B cell (primary cell): ENCODE data around the gene BTLA. TPM values are rescaled to one million over a fixed set of nuclear protein-coding genes. Genes with fewer than 3 reads are reported as not detected.

Experiments used
- ATAC-seq: fragments of 200-7000 bp; cut with Tn5 transposase; one replicate; pipeline ENCODE4 v1.10.0; 2021; ENCODE audit warnings: low read depth, mild to moderate bottlenecking, moderate number of reproducible peaks, moderate library complexity
- CTCF ChIA-PET: fragments of 350-600 bp; sonication (Branson Sonifier 250); formaldehyde crosslinking; loops from one replicate; lab custom pipeline; 2021; ENCODE audit warnings: antibody characterized with exemption, inconsistent platforms; lab: Charles Lee
- POLR2A ChIA-PET: fragments of 350-600 bp; sonication (Branson Sonifier 250); formaldehyde crosslinking; loops from one replicate; lab custom pipeline; 2021; ENCODE audit warnings: antibody characterized with exemption; lab: Charles Lee
- DNase-seq: peaks from one replicate; pipeline ENCODE4 v3.0.0; 2013
- H2AFZ ChIP-seq: 2 replicates; pipeline ENCODE4 v1.6.1; 2012; ENCODE audit warnings: mild to moderate bottlenecking, low read depth, low read length; ENCODE audit not compliant: insufficient read depth, poor library complexity, severe bottlenecking
- H3K27ac ChIP-seq, 2 donors: 1 replicate in 1 of 2; 2 replicates in 1 of 2; pipeline ENCODE4 v1.5.1; 2012 to 2013; ENCODE audit warnings: low read length in 2 of 2, mild to moderate bottlenecking in 2 of 2, moderate library complexity in 1 of 2
- H3K27me3 ChIP-seq, 4 experiments: fragments of 200-600 bp in 1 of 4; sonication (generic) in 1 of 4; replicated peaks in 1 of 4; 1 replicate in 2 of 4; 2 replicates in 2 of 4; pipeline versions ENCODE4 v1.6.1 to v1.7.0; 2013 to 2016; ENCODE audit warnings: low read length in 3 of 4, mild to moderate bottlenecking in 2 of 4, mixed read lengths in 1 of 4, moderate library complexity in 1 of 4; ENCODE audit not compliant: insufficient read depth in 4 of 4, control insufficient read depth in 3 of 4; ENCODE audit errors: control extremely low read depth in 1 of 4
- H3K36me3 ChIP-seq, 2 experiments: replicated peaks in 1 of 2; 1 replicate in 1 of 2; 2 replicates in 1 of 2; pipeline versions ENCODE4 v1.6.1 to v1.7.1; 2013; ENCODE audit warnings: low read length in 1 of 2; ENCODE audit not compliant: insufficient read depth in 2 of 2, control insufficient read depth in 1 of 2; ENCODE audit errors: control extremely low read depth in 1 of 2, extremely low read depth in 1 of 2
- H3K4me1 ChIP-seq, 2 donors: fragments of 200-600 bp in 1 of 2; sonication (generic) in 1 of 2; 1 replicate in 1 of 2; 2 replicates in 1 of 2; pipeline versions ENCODE4 v1.5.1 to v1.6.1; 2013 to 2017; ENCODE audit warnings: low read length in 2 of 2; ENCODE audit not compliant: control insufficient read depth in 2 of 2, insufficient read depth in 2 of 2
- H3K4me2 ChIP-seq: replicated peaks from 2 replicates; pipeline ENCODE3; 2012; ENCODE audit warnings: mild to moderate bottlenecking, low read depth, low read length; ENCODE audit not compliant: poor library complexity, severe bottlenecking
- H3K4me3 ChIP-seq, 5 experiments: fragments of 200-600 bp in 1 of 5; sonication (generic) in 1 of 5; 1 replicate in 3 of 5; 2 replicates in 2 of 5; pipeline versions ENCODE4 v1.5.1 to v1.7.0; 2011 to 2016; ENCODE audit warnings: low read length in 4 of 5, mild to moderate bottlenecking in 4 of 5, low read depth in 2 of 5, control low read depth in 1 of 5, moderate library complexity in 1 of 5; ENCODE audit not compliant: insufficient read depth in 1 of 5; ENCODE audit errors: control extremely low read depth in 1 of 5, extremely low read depth in 1 of 5
- H3K79me2 ChIP-seq: fragments of 200-600 bp; sonication (generic); one replicate; pipeline ENCODE4 v1.6.0; 2016; ENCODE audit warnings: low read length; ENCODE audit not compliant: control insufficient read depth, insufficient read depth
- H3K9ac ChIP-seq: fragments of 200-600 bp; sonication (generic); 2 replicates; pipeline ENCODE4 v1.6.1; 2017; ENCODE audit warnings: mild to moderate bottlenecking, low read length, moderate library complexity
- H3K9me3 ChIP-seq, 3 donors: one replicate each; pipeline versions ENCODE4 v1.6.1 to v1.7.1; 2013; ENCODE audit warnings: low read length in 2 of 3; ENCODE audit not compliant: control insufficient read depth in 2 of 3, insufficient read depth in 1 of 3; ENCODE audit errors: control extremely low read depth in 1 of 3
- H4K20me1 ChIP-seq: 2 replicates; pipeline ENCODE4 v1.6.0; 2012; ENCODE audit warnings: mild to moderate bottlenecking, low read length; ENCODE audit not compliant: insufficient read depth, control insufficient read depth, poor library complexity, severe bottlenecking
- H3K27ac Mint-ChIP-seq: one replicate; pipeline ENCODE4 v1.8.0; 2021; ENCODE audit warnings: mixed read lengths
- H3K27me3 Mint-ChIP-seq: one replicate; pipeline ENCODE4 v1.8.0; 2021; ENCODE audit warnings: mixed read lengths
- H3K4me1 Mint-ChIP-seq: one replicate; pipeline ENCODE4 v1.8.0; 2021; ENCODE audit warnings: mixed read lengths
- H3K4me3 Mint-ChIP-seq: one replicate; pipeline ENCODE4 v1.8.0; 2021; ENCODE audit warnings: mixed read lengths
- H3K9me3 Mint-ChIP-seq: one replicate; pipeline ENCODE4 v1.8.0; 2022; ENCODE audit warnings: mixed read lengths; ENCODE audit not compliant: insufficient read depth
- EZH2 ChIP-seq: IDR thresholded peaks from 2 replicates; pipeline ENCODE4 v1.6.1; 2012; ENCODE audit warnings: borderline replicate concordance, low read depth, mild to moderate bottlenecking, moderate library complexity, low read length; ENCODE audit not compliant: insufficient read depth, poor library complexity, severe bottlenecking
- WGBS: methylation state at CpG from one replicate; pipeline ENCODE4 v1.1.5; 2013; ENCODE audit warnings: missing lambda C conversion rate; ENCODE audit not compliant: insufficient coverage; 5-methylcytosine and 5-hydroxymethylcytosine counted together
- intact Hi-C: fragments of 100-400 bp; cut with micrococcal nuclease; formaldehyde crosslinking; loops from one replicate; pipeline ENCODE4 v1.10.0; 2022
- polyA minus RNA-seq: library from RNA; depleted of rRNA, polyadenylated mRNA; stranded (reverse); fragments of >200 nt; gene quantifications from 2 replicates; pipeline ENCODE4 v1.2.3, GENCODE V29; 2012
- polyA plus RNA-seq: library from polyadenylated mRNA; depleted of rRNA; stranded (reverse); fragments of >200 nt; gene quantifications from 2 replicates; pipeline ENCODE4 v1.2.3, GENCODE V29; 2012
- total RNA-seq, 2 donors: library from RNA; stranded (reverse); fragments of 120-200 nt in 1 of 2; gene quantifications; 1 replicate in 1 of 2; 2 replicates in 1 of 2; pipeline versions ENCODE4 v1.2.3 to v1.2.4, GENCODE V29; 2013 to 2022
- TF ChIP-seq, protein P1 (sequence below): fragments of 200-600 bp; IDR thresholded peaks from one replicate; pipeline ENCODE4 v1.8.0; 2022; ENCODE audit warnings: antibody characterized with exemption, mild to moderate bottlenecking

Gene BTLA, protein sequence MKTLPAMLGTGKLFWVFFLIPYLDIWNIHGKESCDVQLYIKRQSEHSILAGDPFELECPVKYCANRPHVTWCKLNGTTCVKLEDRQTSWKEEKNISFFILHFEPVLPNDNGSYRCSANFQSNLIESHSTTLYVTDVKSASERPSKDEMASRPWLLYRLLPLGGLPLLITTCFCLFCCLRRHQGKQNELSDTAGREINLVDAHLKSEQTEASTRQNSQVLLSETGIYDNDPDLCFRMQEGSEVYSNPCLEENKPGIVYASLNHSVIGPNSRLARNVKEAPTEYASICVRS
- 91.6 and 101 TPM in 2 replicates for total RNA-seq
- total RNA-seq (2013), result 264 TPM
- 62.7 and 75.7 TPM in 2 replicates for polyA plus RNA-seq
- polyA minus RNA-seq, result 67.5 and 100 TPM in 2 replicates

DNA sequence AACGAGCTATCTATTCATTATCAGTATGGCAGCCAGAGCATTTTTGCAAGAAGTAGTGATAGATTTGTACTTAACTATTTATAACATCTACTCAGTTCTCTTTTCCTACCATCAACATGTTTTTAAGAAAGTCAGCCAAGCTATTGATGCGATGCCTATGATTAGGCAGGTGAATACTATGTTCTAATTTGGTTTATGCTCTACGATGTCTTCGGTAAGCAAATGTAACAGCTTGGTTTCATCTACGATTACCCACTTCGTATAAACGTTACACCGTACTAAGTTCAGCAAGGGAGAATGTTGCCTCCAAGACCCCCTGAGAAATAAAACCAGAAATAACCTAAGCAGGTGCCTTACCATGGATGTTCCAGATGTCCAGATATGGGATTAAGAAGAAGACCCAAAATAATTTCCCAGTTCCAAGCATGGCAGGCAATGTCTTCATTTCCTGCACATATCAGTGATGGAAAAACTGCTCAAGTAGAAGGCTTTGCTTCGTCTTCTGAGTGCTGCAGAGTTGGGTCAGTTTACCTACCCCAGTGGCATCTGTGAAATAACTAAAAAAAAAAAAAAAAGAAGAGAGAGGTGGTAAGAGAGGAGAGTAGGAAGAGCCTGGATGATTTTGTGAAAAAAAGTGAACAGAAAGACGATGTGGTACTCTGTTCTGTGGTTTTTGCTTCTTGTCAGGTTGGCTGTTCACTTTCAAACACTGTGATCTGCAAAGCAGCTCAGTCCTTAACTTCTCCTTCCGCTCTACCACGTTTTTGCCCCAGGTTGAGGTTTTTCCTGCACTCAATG, at the start of gene BTLA:
BTLA (minus strand) TSS at position 559 of the 798 bp plus-strand sequence; CDS start at position 445, 114 bp downstream.
- POLR2A ChIA-PET, result interaction anchor here (0.6 to 2.6 kb wide), 13 partner anchors 10 to 387 kb away, joined by 3 to 26 read pairs (median 4); partner anchors contain the start of genes ATG3, CD200 and SLC35A5
- H3K9ac ChIP-seq, result peak within 1 kb of the TSS; percentile 81
- WGBS, result 0% methylated on average over 2 of the region's 12 CpGs
- H3K36me3 ChIP-seq, result peaks cover 7 to 22% of the 10 kb centered on the region in 2 experiments
- Mint-ChIP-seq H3K27me3 (no peaks in the 10 kb centered on the region), H3K27ac (peak within 1 kb of the TSS; percentile 97), H3K9me3 (no peaks in the 10 kb centered on the region), H3K4me1 (peaks cover 69% of the 10 kb centered on the region), H3K4me3 (peak within 1 kb of the TSS; percentile 94)
- peak within 1 kb of the TSS; percentile 92 to 96 for H3K27ac ChIP-seq
- H3K4me2 ChIP-seq, result peak within 1 kb of the TSS; percentile 71
- peaks cover 83% of the 10 kb centered on the region for H3K79me2 ChIP-seq
- peaks cover 47 to 53% of the 10 kb centered on the region in 2 donors for H3K4me1 ChIP-seq
- peak within 1 kb of the TSS; percentile 66 to 96 (median 82) for H3K4me3 ChIP-seq
- intact Hi-C loops, result loop anchor here (1.0 to 2.0 kb wide), 4 partner anchors 10 to 63 kb away; partner anchors contain the start of gene SLC35A5
- peak within 1 kb of the TSS; percentile 62 for H2AFZ ChIP-seq
- TF ChIP-seq, protein P1, sequence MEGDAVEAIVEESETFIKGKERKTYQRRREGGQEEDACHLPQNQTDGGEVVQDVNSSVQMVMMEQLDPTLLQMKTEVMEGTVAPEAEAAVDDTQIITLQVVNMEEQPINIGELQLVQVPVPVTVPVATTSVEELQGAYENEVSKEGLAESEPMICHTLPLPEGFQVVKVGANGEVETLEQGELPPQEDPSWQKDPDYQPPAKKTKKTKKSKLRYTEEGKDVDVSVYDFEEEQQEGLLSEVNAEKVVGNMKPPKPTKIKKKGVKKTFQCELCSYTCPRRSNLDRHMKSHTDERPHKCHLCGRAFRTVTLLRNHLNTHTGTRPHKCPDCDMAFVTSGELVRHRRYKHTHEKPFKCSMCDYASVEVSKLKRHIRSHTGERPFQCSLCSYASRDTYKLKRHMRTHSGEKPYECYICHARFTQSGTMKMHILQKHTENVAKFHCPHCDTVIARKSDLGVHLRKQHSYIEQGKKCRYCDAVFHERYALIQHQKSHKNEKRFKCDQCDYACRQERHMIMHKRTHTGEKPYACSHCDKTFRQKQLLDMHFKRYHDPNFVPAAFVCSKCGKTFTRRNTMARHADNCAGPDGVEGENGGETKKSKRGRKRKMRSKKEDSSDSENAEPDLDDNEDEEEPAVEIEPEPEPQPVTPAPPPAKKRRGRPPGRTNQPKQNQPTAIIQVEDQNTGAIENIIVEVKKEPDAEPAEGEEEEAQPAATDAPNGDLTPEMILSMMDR, result no peak
- no peak for TF ChIP-seq EZH2
- H4K20me1 ChIP-seq, result no peaks in the 10 kb centered on the region
- DNase-seq (peak; percentile 78), ATAC-seq (peak; percentile 71)
- peaks cover 0 to 1% (median 0%) of the 10 kb centered on the region in 3 donors for H3K9me3 ChIP-seq
- CTCF ChIA-PET, result interaction anchor here (0.7 to 5.7 kb wide), 18 partner anchors 8 to 388 kb away, joined by 3 to 32 read pairs (median 4); partner anchors contain the start of gene CD200
- no peaks in the 10 kb centered on the region for H3K27me3 ChIP-seq
